Body of pancreas (tissue), 4 donors: ENCODE data around the gene GTF2A2.
"Not testable (repeated sequence)": the region's sequence is repeated elsewhere in the genome, so short reads cannot be mapped to it uniquely, and the experiment has no call there.

Experiments
- CTCF ChIP-seq, 7 experiments: fragments of 450-650 bp in 4 of 7; fragments of 200-600 bp in 3 of 7; sonication (generic) in 3 of 7; IDR thresholded peaks; one replicate each; pipeline ENCODE4 v1.5.1; 2016 to 2019; ENCODE audit warnings: antibody characterized with exemption in 7 of 7
- POLR2A ChIP-seq, 3 donors: fragments of 450-650 bp; IDR thresholded peaks; one replicate each; pipeline ENCODE4 v1.6.1; 2016; ENCODE audit warnings: antibody characterized with exemption in 3 of 3, mild to moderate bottlenecking in 2 of 3

GRCh38 chr15:59698065-59698464 lies 40.8 kb upstream of the GTF2A2 start:
- not testable (repeated sequence) for TF ChIP-seq CTCF, POLR2A (IDR thresholded peaks at IDR 0.05)
